IMR-90 (cell line): Measurements from ENCODE around the gene INHA. TPM values are rescaled to one million over a fixed set of nuclear protein-coding genes. Genes with fewer than 3 reads are reported as not detected.

ENCODE experiments used
- ATAC-seq: fragments of 200-7000 bp; cut with Tn5 transposase; 2 replicates; pipeline ENCODE4 v1.9.1; 2020; ENCODE audit warnings: low read depth, mild to moderate bottlenecking, moderate library complexity
- BruUV-seq: library from RNA; stranded (reverse); fragments of 400-500 nt; replicated peaks from 2 replicates; lab custom pipeline; 2021; lab: Mats Ljungman, UMichigan
- CTCF ChIA-PET: fragments of 300-600 bp; formaldehyde crosslinking; extraction: SDS; loops from one replicate; lab custom pipeline; 2021; ENCODE audit warnings: antibody characterized with exemption; lab: Yijun Ruan, JAX
- POLR2A ChIA-PET: fragments of 300-600 bp; sonication (Branson Sonifier 250); formaldehyde crosslinking; loops from one replicate; lab custom pipeline; 2022; ENCODE audit warnings: antibody characterized with exemption; ENCODE audit not compliant: unreplicated experiment; lab: Charles Lee
- DNase-seq: peaks from one replicate; pipeline ENCODE4 v3.0.0; 2013
- H2AFZ ChIP-seq: replicated peaks from 2 replicates; pipeline ENCODE3; 2013; ENCODE audit warnings: low read length, mild to moderate bottlenecking; ENCODE audit not compliant: poor library complexity
- H2AK5ac ChIP-seq: 2 replicates; pipeline ENCODE4 v1.6.1; 2013; ENCODE audit warnings: low read depth, low read length, inconsistent platforms
- H2AK9ac ChIP-seq: replicated peaks from 2 replicates; pipeline ENCODE3; 2013; ENCODE audit warnings: mild to moderate bottlenecking, low read depth, low read length, moderate library complexity; ENCODE audit not compliant: poor library complexity
- H2BK120ac ChIP-seq: 2 replicates; pipeline ENCODE4 v1.6.1; 2013; ENCODE audit warnings: low read depth, low read length, inconsistent platforms
- H2BK15ac ChIP-seq: 3 replicates; pipeline ENCODE4 v1.6.1; 2013; ENCODE audit warnings: low read depth, low read length, inconsistent platforms
- H2BK20ac ChIP-seq: 2 replicates; pipeline ENCODE4 v1.6.1; 2013; ENCODE audit warnings: low read depth, mild to moderate bottlenecking, inconsistent platforms, low read length, moderate library complexity
- H2BK5ac ChIP-seq: 2 replicates; pipeline ENCODE4 v1.6.1; 2013; ENCODE audit warnings: mild to moderate bottlenecking, low read depth, low read length, inconsistent platforms; ENCODE audit not compliant: poor library complexity, severe bottlenecking
- H3K14ac ChIP-seq: replicated peaks from 2 replicates; pipeline ENCODE4 v1.6.1; 2013; ENCODE audit warnings: low read depth, low read length, inconsistent platforms
- H3K18ac ChIP-seq: 2 replicates; pipeline ENCODE4 v1.6.1; 2013; ENCODE audit warnings: low read depth, low read length, control low read depth
- H3K23ac ChIP-seq: 2 replicates; pipeline ENCODE4 v1.6.1; 2013; ENCODE audit warnings: low read depth, low read length, inconsistent platforms
- H3K27ac ChIP-seq: 2 replicates; pipeline ENCODE4 v1.5.1; 2013; ENCODE audit warnings: mild to moderate bottlenecking, control low read depth, low read length; ENCODE audit not compliant: insufficient read depth
- H3K27me3 ChIP-seq: 2 replicates; pipeline ENCODE4 v1.6.1; 2013; ENCODE audit warnings: low read length; ENCODE audit not compliant: control insufficient read depth, insufficient read depth
- H3K36me3 ChIP-seq: 2 replicates; pipeline ENCODE4 v1.6.1; 2013; ENCODE audit warnings: low read length, mixed read lengths; ENCODE audit not compliant: control insufficient read depth, insufficient read depth
- H3K4ac ChIP-seq: 2 replicates; pipeline ENCODE4 v1.6.1; 2013; ENCODE audit warnings: low read depth, low read length, inconsistent platforms
- H3K4me1 ChIP-seq: 2 replicates; pipeline ENCODE4 v1.6.1; 2013; ENCODE audit warnings: low read length, mixed read lengths; ENCODE audit not compliant: control insufficient read depth, insufficient read depth
- H3K4me2 ChIP-seq: 2 replicates; pipeline ENCODE4 v1.6.1; 2013; ENCODE audit warnings: low read depth, mild to moderate bottlenecking, control low read depth, low read length, moderate library complexity
- H3K4me3 ChIP-seq: 2 replicates; pipeline ENCODE4 v1.5.1; 2013; ENCODE audit warnings: low read depth, mild to moderate bottlenecking, control low read depth, low read length, moderate library complexity; ENCODE audit not compliant: insufficient read depth
- H3K56ac ChIP-seq: 2 replicates; pipeline ENCODE4 v1.6.1; 2013; ENCODE audit warnings: low read length, inconsistent platforms; ENCODE audit not compliant: insufficient read depth; ENCODE audit errors: extremely low read depth
- H3K79me1 ChIP-seq, 2 experiments: 2 replicates each; pipeline ENCODE4 v1.6.1; 2013; ENCODE audit warnings: low read length in 2 of 2, inconsistent platforms in 1 of 2, low read depth in 1 of 2
- H3K9ac ChIP-seq: 2 replicates; pipeline ENCODE4 v1.6.1; 2013; ENCODE audit warnings: low read depth, low read length, control low read depth
- H3K9me1 ChIP-seq: 2 replicates; pipeline ENCODE4 v1.6.1; 2013; ENCODE audit warnings: low read length, inconsistent platforms; ENCODE audit not compliant: insufficient read depth
- H3K9me3 ChIP-seq: 2 replicates; pipeline ENCODE4 v1.6.1; 2013; ENCODE audit warnings: low read length; ENCODE audit not compliant: control insufficient read depth, insufficient read depth
- H4K20me1 ChIP-seq: 2 replicates; pipeline ENCODE4 v1.6.1; 2013; ENCODE audit warnings: low read length, inconsistent platforms; ENCODE audit not compliant: insufficient read depth
- H4K5ac ChIP-seq: 2 replicates; pipeline ENCODE4 v1.6.1; 2013; ENCODE audit warnings: mild to moderate bottlenecking, low read depth, low read length, control low read depth
- H4K8ac ChIP-seq, 2 experiments: 2 replicates each; pipeline ENCODE4 v1.6.1; 2013; ENCODE audit warnings: low read depth in 2 of 2, low read length in 2 of 2, control low read depth in 1 of 2, inconsistent platforms in 1 of 2
- H4K91ac ChIP-seq: 2 replicates; pipeline ENCODE4 v1.6.1; 2013; ENCODE audit warnings: low read depth, low read length, inconsistent platforms; ENCODE audit not compliant: insufficient read depth
- FOS ChIP-seq: fragments of 150-350 bp; IDR thresholded peaks from 2 replicates; pipeline ENCODE4 v1.6.1; 2016; ENCODE audit warnings: low read depth, low read length
- MAFK ChIP-seq: IDR thresholded peaks from 2 replicates; pipeline ENCODE4 v1.6.1; 2012; ENCODE audit warnings: low read depth, low read length, improper control_type of control experiment
- MXI1 ChIP-seq: IDR thresholded peaks from 2 replicates; pipeline ENCODE4 v1.6.1; 2012; ENCODE audit warnings: low read depth, mild to moderate bottlenecking, low read length, moderate library complexity, borderline replicate concordance
- POLR2A ChIP-seq: IDR thresholded peaks from 2 replicates; pipeline ENCODE4 v1.6.1; 2012; ENCODE audit warnings: mild to moderate bottlenecking, low read depth, low read length
- RAD21 ChIP-seq: IDR thresholded peaks from 2 replicates; pipeline ENCODE4 v1.6.1; 2012; ENCODE audit warnings: low read length, improper control_type of control experiment
- RFX5 ChIP-seq: IDR thresholded peaks from 2 replicates; pipeline ENCODE4 v1.8.0; 2012; ENCODE audit warnings: low read depth, mild to moderate bottlenecking, low read length, moderate library complexity
- USF2 ChIP-seq: fragments of 150-350 bp; IDR thresholded peaks from 2 replicates; pipeline ENCODE4 v1.6.1; 2017; ENCODE audit warnings: mild to moderate bottlenecking, antibody characterized with exemption, low read length, low read depth
- WGBS, 2 experiments: methylation state at CpG; one replicate each; pipeline versions ENCODE4 v1.1.5 to v1.1.7; 2013; ENCODE audit warnings: missing lambda C conversion rate in 2 of 2; ENCODE audit not compliant: insufficient read length in 1 of 2; ENCODE audit errors: extremely low coverage in 2 of 2; 5-methylcytosine and 5-hydroxymethylcytosine counted together
- dilution Hi-C: fragments of 300-500 bp; cut with HindIII; formaldehyde crosslinking; loops from one replicate; pipeline ENCODE4 v1.14.3; 2018; ENCODE audit warnings: low sequenced_read_pairs; ENCODE audit not compliant: unreplicated experiment
- in situ Hi-C: fragments of 300-500 bp; cut with MboI; formaldehyde crosslinking; loops from 3 replicates; pipeline ENCODE4 v1.14.3; 2019; ENCODE audit warnings: low sequenced_read_pairs, inconsistent platforms, mixed read lengths
- intact Hi-C: fragments of 100-400 bp; cut with micrococcal nuclease; formaldehyde crosslinking; loops from 2 replicates; pipeline ENCODE4 v1.10.0; 2022
- polyA plus RNA-seq, 3 experiments: library from polyadenylated mRNA; depleted of rRNA; stranded (reverse); fragments of >200 nt; gene quantifications; 2 replicates each; pipeline ENCODE4 v1.2.3, GENCODE V29; 2012; ENCODE audit warnings: low replicate concordance in 1 of 3
- total RNA-seq: library from RNA; depleted of rRNA; stranded (reverse); fragments of >200 nt; gene quantifications from 2 replicates; pipeline ENCODE4 v1.2.3, GENCODE V29; 2012

Gene INHA
- total and polyA plus RNA-seq, 2 of the 4 experiments (the other 2 are of a cell fraction) = 0.96 TPM; not detected in 1

GRCh38 chr2:219559156-219559915 lies 12.8 kb upstream of the INHA start:
- WGBS, 2 experiments = 93% methylated on average over 13 of the region's 20 CpGs; no CpG with 5 or more reads in 1 of the 2 experiments

More at GRCh38 chr2:219559156-219559915, 12.8 kb upstream of the INHA start:
- no peak overlapping the region for H2BK120ac ChIP-seq
- ChIA-PET POLR2A (no interaction called here), CTCF (interaction anchor here (0.6 to 2.0 kb wide), 9 partner anchors 8 to 1354 kb away, joined by 3 to 10 read pairs (median 3); partner anchors contain the start of genes CHPF, STK11IP and TMEM198)
- intact Hi-C loops = no loop called here
- peak overlapping the region; percentile 45 for H2AK9ac ChIP-seq
- H3K4me1 ChIP-seq = peaks cover 2% of the 10 kb centered on the region; the same call in 1 of the 2 replicates
- in situ Hi-C loops = no loop called here
- BruUV-seq = no TSS peak
- no peak for DNase-seq
- H3K56ac ChIP-seq = no peak overlapping the region
- no peak overlapping the region for H2AK5ac ChIP-seq
- H3K4ac ChIP-seq = no peak overlapping the region
- H3K4me3 ChIP-seq = no peak overlapping the region
- H3K9ac ChIP-seq = no peak overlapping the region
- H2BK15ac ChIP-seq = no peak overlapping the region
- H4K5ac ChIP-seq = no peak overlapping the region
- TF ChIP-seq FOS (no peak), MAFK (no peak), RAD21 (no peak), POLR2A (no peak), MXI1 (no peak), USF2 (no peak), RFX5 (no peak)
- no peaks in the 10 kb centered on the region for H3K79me1 ChIP-seq
- H4K20me1 ChIP-seq = peaks cover 3% of the 10 kb centered on the region; the same call in 1 of the 2 replicates
- dilution Hi-C loops = no loop called here
- H3K23ac ChIP-seq = no peak overlapping the region
- no peak overlapping the region for H2BK5ac ChIP-seq
- no peaks in the 10 kb centered on the region for H3K9me3 ChIP-seq
- H3K4me2 ChIP-seq = no peak overlapping the region
- no peaks in the 10 kb centered on the region for H3K27me3 ChIP-seq
- no peak overlapping the region for H4K91ac ChIP-seq
- no peak for ATAC-seq
- peaks cover 7% of the 10 kb centered on the region for H3K36me3 ChIP-seq
- H3K9me1 ChIP-seq = no peaks in the 10 kb centered on the region
- H2BK20ac ChIP-seq = no peak overlapping the region
- H3K27ac ChIP-seq = no peak overlapping the region
- H3K14ac ChIP-seq = no peak overlapping the region
- no peak overlapping the region for H4K8ac ChIP-seq
- no peak overlapping the region for H3K18ac ChIP-seq
- no peak overlapping the region for H2AFZ ChIP-seq
